Ectodermal cell (in vitro differentiated cells): Measurements from ENCODE around the gene PAK1IP1.
A peak's percentile ranks its signal among the peaks of the same experiment; 100 is the strongest.
"Not testable (repeated sequence)": the region's sequence is repeated elsewhere in the genome, so short reads cannot be mapped to it uniquely, and the experiment has no call there.

Source experiments
- H3K27ac ChIP-seq: 2 replicates; pipeline ENCODE4 v1.7.0; 2013; ENCODE audit warnings: mild to moderate bottlenecking, low read depth, low read length; ENCODE audit not compliant: insufficient read depth, poor library complexity, severe bottlenecking
- H3K27me3 ChIP-seq: 2 replicates; pipeline ENCODE4 v1.7.0; 2013; ENCODE audit warnings: mild to moderate bottlenecking, low read length; ENCODE audit not compliant: insufficient read depth, control insufficient read depth, poor library complexity, severe bottlenecking
- H3K36me3 ChIP-seq: one replicate; pipeline ENCODE4 v1.7.0; 2013; ENCODE audit warnings: low read length; ENCODE audit not compliant: control insufficient read depth, insufficient read depth
- H3K4me1 ChIP-seq: one replicate; pipeline ENCODE4 v1.7.0; 2013; ENCODE audit warnings: low read length; ENCODE audit not compliant: control insufficient read depth, insufficient read depth
- H3K4me3 ChIP-seq: 2 replicates; pipeline ENCODE4 v1.7.0; 2013; ENCODE audit warnings: low read depth, low read length, control low read depth; ENCODE audit not compliant: insufficient read depth
- H3K9me3 ChIP-seq: 2 replicates; pipeline ENCODE4 v1.7.0; 2013; ENCODE audit warnings: mild to moderate bottlenecking, low read length, moderate library complexity; ENCODE audit not compliant: control insufficient read depth
- WGBS, 2 experiments: methylation state at CpG; one replicate each; pipeline ENCODE4 v1.1.7; 2013; ENCODE audit warnings: missing lambda C conversion rate in 2 of 2; 5-methylcytosine and 5-hydroxymethylcytosine counted together

Gene PAK1IP1

DNA sequence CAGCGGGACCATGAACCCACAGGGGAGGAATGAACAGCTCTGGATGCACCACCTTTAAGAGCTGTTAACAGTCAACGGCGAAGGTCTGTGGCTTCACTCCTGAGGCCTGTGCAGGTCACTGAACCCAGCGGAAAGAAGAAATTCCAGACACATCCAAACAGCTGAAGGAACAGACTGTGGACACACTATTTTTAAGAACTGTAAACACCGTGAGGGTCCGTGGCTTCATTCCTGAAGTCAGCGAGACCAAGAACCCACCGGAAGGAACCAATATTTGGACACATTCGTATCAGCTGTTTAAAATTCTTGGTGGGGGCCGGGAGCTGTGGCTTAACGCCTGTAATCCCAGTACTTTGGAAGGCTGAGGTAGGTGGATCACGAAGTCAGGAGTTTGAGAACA is 47.5 kb downstream of the PAK1IP1 start:
- no peaks in the 10 kb centered on the region for H3K27me3 ChIP-seq
- no peaks in the 10 kb centered on the region for H3K36me3 ChIP-seq
- WGBS, 2 experiments = 92 to 95% methylated on average over 12 of the region's 12 CpGs
- H3K27ac ChIP-seq = no peak overlapping the region
- no peaks in the 10 kb centered on the region for H3K4me1 ChIP-seq
- no peaks in the 10 kb centered on the region for H3K9me3 ChIP-seq
- H3K4me3 ChIP-seq = no peak overlapping the region

- no peaks in the 10 kb centered on the region for H3K36me3 ChIP-seq
These were observed 48.7 kb downstream of the PAK1IP1 start for GRCh38 chr6:10743515-10743914.

GRCh38 chr6:10745116-10745515 is 50.3 kb downstream of the PAK1IP1 start:
- Histone ChIP-seq H3K27me3 (no peaks in the 10 kb centered on the region), H3K9me3 (no peaks in the 10 kb centered on the region), H3K36me3 (no peaks in the 10 kb centered on the region), H3K4me3 (no peak overlapping the region), H3K27ac (no peak overlapping the region), H3K4me1 (peaks cover 6% of the 10 kb centered on the region)
- 84 to 88% methylated on average over 5 of the region's 5 CpGs for WGBS, 2 experiments

More at GRCh38 chr6:10743515-10743914, 48.7 kb downstream of the PAK1IP1 start:
- Histone ChIP-seq H3K27me3 (no peaks in the 10 kb centered on the region), H3K9me3 (no peaks in the 10 kb centered on the region), H3K27ac (no peak overlapping the region), H3K4me1 (no peaks in the 10 kb centered on the region), H3K4me3 (no peak overlapping the region)
- 90 to 92% methylated on average over 4 to 6 of the region's 6 CpGs for WGBS, 2 experiments

DNA sequence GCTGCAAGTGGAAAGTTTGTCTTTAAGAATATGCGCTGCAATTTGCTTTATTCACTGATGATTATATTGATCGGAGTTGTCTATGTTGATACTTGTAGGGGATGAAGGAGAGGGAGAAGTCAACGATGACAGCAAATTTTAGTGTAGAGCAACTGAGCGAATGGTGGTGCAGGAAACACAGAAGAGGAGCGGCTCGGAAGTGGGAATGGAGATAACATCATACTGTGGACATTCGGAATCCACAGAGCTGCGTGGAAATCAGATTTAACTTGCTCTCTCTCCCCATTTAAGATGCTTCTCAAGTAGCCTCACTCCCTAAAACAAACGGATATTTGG is 52.1 kb downstream of the PAK1IP1 start:
- peak overlapping the region; percentile 92 for H3K4me3 ChIP-seq
- no peak overlapping the region for H3K27ac ChIP-seq
- no peaks in the 10 kb centered on the region for H3K9me3 ChIP-seq
- peaks cover 6% of the 10 kb centered on the region for H3K4me1 ChIP-seq
- no peaks in the 10 kb centered on the region for H3K36me3 ChIP-seq
- H3K27me3 ChIP-seq = no peaks in the 10 kb centered on the region
- 86% methylated on average over 9 of the region's 9 CpGs for WGBS, 2 experiments

DNA sequence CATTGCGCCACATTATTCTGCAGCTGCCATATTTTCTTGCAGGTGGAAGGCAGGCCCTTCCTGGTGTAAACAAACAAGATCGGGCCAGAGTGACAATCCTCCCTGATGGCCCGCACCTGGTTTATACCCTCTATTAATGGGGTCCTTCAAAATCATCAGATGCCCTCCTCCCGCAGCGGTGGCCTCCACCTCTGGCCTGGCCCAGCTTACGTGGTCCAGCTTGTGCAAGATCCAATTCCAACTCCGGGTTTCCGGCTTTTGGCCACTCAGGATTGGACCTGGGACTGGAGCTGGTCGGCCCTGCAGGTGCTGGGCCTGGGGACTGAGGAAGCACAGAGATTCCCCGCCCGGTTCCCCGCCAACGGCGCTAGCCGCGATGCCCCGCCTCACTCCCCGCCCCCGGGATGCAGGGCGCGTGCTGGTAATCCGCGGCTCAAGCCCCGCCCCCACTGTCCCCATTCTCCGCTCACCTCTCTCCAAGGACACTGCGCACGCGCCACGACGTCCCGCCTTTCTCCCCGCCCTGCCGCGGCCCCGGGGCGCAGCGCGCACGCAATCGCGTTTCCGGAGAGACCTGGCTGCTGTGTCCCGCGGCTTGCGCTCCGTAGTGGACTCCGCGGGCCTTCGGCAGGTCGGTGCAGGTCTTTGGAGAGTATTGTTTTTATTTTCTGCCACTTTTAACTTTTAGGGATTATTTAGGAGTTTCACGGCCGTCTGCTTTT is 52.6 kb downstream of the PAK1IP1 start, which contains the start of gene TMEM14B:
Gene TMEM14B, plus strand, starts transcription at position 555 of the 722 bp plus-strand sequence. CDS start 1,441 bp downstream, outside the sequence.
- H3K4me3 ChIP-seq = peak within 1 kb of the TSS; percentile 92
- WGBS, 2 experiments = 4% methylated on average over 52 of the region's 52 CpGs
- H3K36me3 ChIP-seq = no peaks in the 10 kb centered on the region
- peaks cover 6% of the 10 kb centered on the region for H3K4me1 ChIP-seq
- no peaks in the 10 kb centered on the region for H3K9me3 ChIP-seq
- no peaks in the 10 kb centered on the region for H3K27me3 ChIP-seq
- peak within 1 kb of the TSS; percentile 55 for H3K27ac ChIP-seq

- Histone ChIP-seq H3K27ac (no peak overlapping the region), H3K4me3 (no peak overlapping the region), H3K9me3 (no peaks in the 10 kb centered on the region), H3K36me3 (peaks cover 12% of the 10 kb centered on the region), H3K4me1 (peaks cover 6% of the 10 kb centered on the region), H3K27me3 (no peaks in the 10 kb centered on the region)
- 85 to 87% methylated on average over 2 of the region's 2 CpGs for WGBS, 2 experiments
These were observed 55.0 kb downstream of the PAK1IP1 start for GRCh38 chr6:10749734-10750133.

- not testable (repeated sequence) for H3K27ac ChIP-seq, H3K9me3 ChIP-seq, H3K27me3 ChIP-seq, H3K4me1 ChIP-seq, H3K4me3 ChIP-seq
- 95 to 96% methylated on average over 6 of the region's 6 CpGs for WGBS, 2 experiments
- H3K36me3 ChIP-seq = peaks cover 12% of the 10 kb centered on the region
These were observed 55.8 kb downstream of the PAK1IP1 start for GRCh38 chr6:10750568-10750967.

- not testable (repeated sequence) for H3K27ac ChIP-seq, H3K4me3 ChIP-seq, H3K9me3 ChIP-seq, H3K27me3 ChIP-seq, H3K4me1 ChIP-seq
- peaks cover 18% of the 10 kb centered on the region for H3K36me3 ChIP-seq
- WGBS, 2 experiments = 92 to 94% methylated on average over 4 of the region's 5 CpGs
These were observed 57.0 kb downstream of the PAK1IP1 start for GRCh38 chr6:10751757-10752156.

GRCh38 chr6:10756085-10756484 is 61.3 kb downstream of the PAK1IP1 start:
- no peaks in the 10 kb centered on the region for H3K9me3 ChIP-seq
- H3K4me3 ChIP-seq = no peak overlapping the region
- H3K27me3 ChIP-seq = no peaks in the 10 kb centered on the region
- H3K4me1 ChIP-seq = no peaks in the 10 kb centered on the region
- WGBS, 2 experiments = 97 to 100% methylated on average over 1 of the region's 1 CpG
- no peak overlapping the region for H3K27ac ChIP-seq
- peaks cover 18% of the 10 kb centered on the region for H3K36me3 ChIP-seq
